GM23248 (cell line): Measurements from ENCODE around the gene SH3PXD2A. TPM values are rescaled to one million over a fixed set of nuclear protein-coding genes. Genes with fewer than 3 reads are reported as not detected.
A peak's percentile ranks its signal among the peaks of the same experiment; 100 is the strongest.

Experiments used
- DNase-seq: peaks from one replicate; pipeline ENCODE4 v3.0.0-alpha.2; 2015
- H2AFZ ChIP-seq: fragments of 200-600 bp; sonication (generic); 2 replicates; pipeline ENCODE4 v1.6.1; 2016; ENCODE audit warnings: antibody characterized with exemption
- H3F3A ChIP-seq: fragments of 200-600 bp; sonication (generic); 2 replicates; pipeline ENCODE4 v1.6.1; 2016; ENCODE audit warnings: mild to moderate bottlenecking, antibody characterized with exemption, mixed run types; ENCODE audit not compliant: insufficient read depth
- H3K27ac ChIP-seq: fragments of 200-600 bp; sonication (generic); 2 replicates; pipeline ENCODE4 v1.5.1; 2016; ENCODE audit warnings: mild to moderate bottlenecking
- H3K27me3 ChIP-seq: fragments of 200-600 bp; sonication (generic); replicated peaks from 2 replicates; pipeline ENCODE4 v1.6.1; 2016; ENCODE audit warnings: mild to moderate bottlenecking; ENCODE audit not compliant: insufficient read depth
- H3K36me3 ChIP-seq: fragments of 200-600 bp; sonication (generic); 2 replicates; pipeline ENCODE4 v1.6.1; 2016; ENCODE audit warnings: low read depth, mild to moderate bottlenecking
- H3K4me1 ChIP-seq: fragments of 200-600 bp; sonication (generic); 2 replicates; pipeline ENCODE4 v1.6.1; 2016; ENCODE audit warnings: mild to moderate bottlenecking; ENCODE audit not compliant: insufficient read depth
- H3K4me2 ChIP-seq: fragments of 200-600 bp; sonication (generic); one replicate; pipeline ENCODE4 v1.6.1; 2016; ENCODE audit warnings: mild to moderate bottlenecking; ENCODE audit not compliant: unreplicated experiment
- H3K4me3 ChIP-seq: fragments of 200-600 bp; sonication (generic); 2 replicates; pipeline ENCODE4 v1.5.1; 2016; ENCODE audit warnings: mild to moderate bottlenecking
- H3K79me2 ChIP-seq: fragments of 200-600 bp; sonication (generic); 2 replicates; pipeline ENCODE4 v1.6.1; 2016; ENCODE audit warnings: mild to moderate bottlenecking; ENCODE audit not compliant: insufficient read depth
- H3K9ac ChIP-seq: fragments of 200-600 bp; sonication (generic); 2 replicates; pipeline ENCODE4 v1.6.1; 2016; ENCODE audit warnings: mild to moderate bottlenecking
- H3K9me2 ChIP-seq: fragments of 200-600 bp; sonication (generic); 2 replicates; pipeline ENCODE4 v1.6.1; 2016; ENCODE audit warnings: mixed run types, mild to moderate bottlenecking, moderate library complexity; ENCODE audit not compliant: insufficient read depth
- H3K9me3 ChIP-seq: fragments of 200-600 bp; sonication (generic); one replicate; pipeline ENCODE4 v1.6.1; 2017; ENCODE audit warnings: low read depth
- H4K20me1 ChIP-seq: fragments of 200-600 bp; sonication (generic); 2 replicates; pipeline ENCODE4 v1.6.0; 2016; ENCODE audit not compliant: insufficient read depth
- EZH2 ChIP-seq: fragments of 200-600 bp; sonication (generic); IDR thresholded peaks from 2 replicates; pipeline ENCODE4 v1.6.1; 2018; ENCODE audit warnings: antibody characterized with exemption, mild to moderate bottlenecking; ENCODE audit not compliant: insufficient read depth, poor library complexity, severe bottlenecking
- EZH2phosphoT487 ChIP-seq: fragments of 200-600 bp; sonication (generic); IDR thresholded peaks from 2 replicates; pipeline ENCODE4 v1.6.1; 2018; ENCODE audit warnings: antibody characterized with exemption, moderate library complexity, mild to moderate bottlenecking, low read depth; ENCODE audit not compliant: insufficient read depth
- WGBS, 2 experiments: methylation state at CpG; one replicate each; pipeline ENCODE4 v1.1.6; 2015 to 2017; ENCODE audit warnings: low lambda C conversion rate in 2 of 2, low coverage in 1 of 2; ENCODE audit errors: missing lambda C conversion rate in 2 of 2; 5-methylcytosine and 5-hydroxymethylcytosine counted together
- in situ Hi-C: fragments of 300-500 bp; cut with MboI; formaldehyde crosslinking; loops from 2 replicates; pipeline ENCODE4 v1.15.0; 2020
- polyA plus RNA-seq: library from polyadenylated mRNA; unstranded; fragments of >200 nt; fragmentation: Nextera tagmentation; extraction: Ambion mirVana; gene quantifications from 2 replicates; pipeline ENCODE4 v1.2.1, GENCODE V29; 2016
- total RNA-seq: library from RNA; depleted of rRNA; stranded (reverse); fragments of >200 nt; shearing (Covaris generic); gene quantifications from 2 replicates; pipeline ENCODE4 v1.2.3, GENCODE V29; 2014

The SH3PXD2A gene
- total and polyA plus RNA-seq, 2 experiments from 2014 or later: 34.0 to 58.0 TPM

GRCh38 chr10:103680869-103681236 is 174.5 kb downstream of the SH3PXD2A start:
- Histone ChIP-seq H3K9me2 (no peaks in the 10 kb centered on the region), H3K27ac (peak overlapping the region; percentile 100), H3K4me3 (no peak overlapping the region), H3K4me2 (peak overlapping the region; percentile 0), H3F3A (peaks cover 32% of the 10 kb centered on the region), H4K20me1 (no peaks in the 10 kb centered on the region), H2AFZ (peak overlapping the region; percentile 11), H3K27me3 (no peaks in the 10 kb centered on the region), H3K9ac (peak overlapping the region; percentile 62), H3K36me3 (no peaks in the 10 kb centered on the region), H3K4me1 (peaks cover 54% of the 10 kb centered on the region), H3K79me2 (peaks cover 35% of the 10 kb centered on the region), H3K9me3 (no peaks in the 10 kb centered on the region)
- TF ChIP-seq EZH2 (no peak), EZH2phosphoT487 (no peak)
- 10 to 17% methylated on average over 6 of the region's 6 CpGs for WGBS, 2 experiments
- in situ Hi-C loops: loop anchor here (5.0 kb wide), 1 partner anchor 79 kb away; no protein-coding TSS in a partner anchor
- DNase-seq: peak; percentile 75

- H3K9ac ChIP-seq: peak overlapping the region; percentile 99; the same call in 1 of the 2 replicates
- no peak overlapping the region for H2AFZ ChIP-seq
- no peaks in the 10 kb centered on the region for H3K27me3 ChIP-seq
- H3F3A ChIP-seq: peaks cover 41% of the 10 kb centered on the region
- H3K4me2 ChIP-seq: no peak overlapping the region
- H3K79me2 ChIP-seq: peaks cover 40% of the 10 kb centered on the region
- TF ChIP-seq EZH2 (no peak), EZH2phosphoT487 (no peak)
- H3K4me1 ChIP-seq: peaks cover 56% of the 10 kb centered on the region
- peak overlapping the region; percentile 100 for H3K27ac ChIP-seq
- no peaks in the 10 kb centered on the region for H3K9me2 ChIP-seq
- in situ Hi-C loops: no loop called here
- H3K36me3 ChIP-seq: no peaks in the 10 kb centered on the region
- no peaks in the 10 kb centered on the region for H4K20me1 ChIP-seq
- 61 to 66% methylated on average over 4 of the region's 4 CpGs for WGBS, 2 experiments
- DNase-seq: no peak
- no peak overlapping the region for H3K4me3 ChIP-seq
- no peaks in the 10 kb centered on the region for H3K9me3 ChIP-seq
These were observed 176.1 kb downstream of the SH3PXD2A start for GRCh38 chr10:103679096-103679790.

- Histone ChIP-seq H3F3A (peaks cover 41% of the 10 kb centered on the region), H3K9me2 (no peaks in the 10 kb centered on the region), H3K4me2 (peak overlapping the region; percentile 89), H3K4me3 (peak overlapping the region; percentile 77), H3K4me1 (peaks cover 56% of the 10 kb centered on the region), H3K79me2 (peaks cover 44% of the 10 kb centered on the region), H3K9ac (peak overlapping the region; percentile 99), H2AFZ (no peak overlapping the region), H3K27ac (peak overlapping the region; percentile 100), H3K27me3 (no peaks in the 10 kb centered on the region), H4K20me1 (no peaks in the 10 kb centered on the region), H3K9me3 (no peaks in the 10 kb centered on the region), H3K36me3 (no peaks in the 10 kb centered on the region)
- DNase-seq: peak; percentile 99
- no peak for TF ChIP-seq EZH2
- in situ Hi-C loops: no loop called here
- 1 to 6% methylated on average over 12 of the region's 12 CpGs for WGBS, 2 experiments
These were observed 177.2 kb downstream of the SH3PXD2A start for GRCh38 chr10:103678178-103678526.

GRCh38 chr10:103677486-103678177 is 177.7 kb downstream of the SH3PXD2A start:
- peak overlapping the region; percentile 100 for H3K27ac ChIP-seq
- H3K36me3 ChIP-seq: no peaks in the 10 kb centered on the region
- H3F3A ChIP-seq: peaks cover 41% of the 10 kb centered on the region
- DNase-seq: no peak
- H4K20me1 ChIP-seq: no peaks in the 10 kb centered on the region
- H3K9me3 ChIP-seq: no peaks in the 10 kb centered on the region
- WGBS, 2 experiments: 6 to 7% methylated on average over 13 of the region's 13 CpGs
- H3K27me3 ChIP-seq: no peaks in the 10 kb centered on the region
- H3K9me2 ChIP-seq: no peaks in the 10 kb centered on the region
- H3K79me2 ChIP-seq: peaks cover 49% of the 10 kb centered on the region
- H3K4me1 ChIP-seq: peaks cover 55% of the 10 kb centered on the region
- TF ChIP-seq EZH2: no peak
- no peak for TF ChIP-seq EZH2phosphoT487
- in situ Hi-C loops: no loop called here
- no peak overlapping the region for H2AFZ ChIP-seq
- peak overlapping the region; percentile 99 for H3K9ac ChIP-seq
- H3K4me3 ChIP-seq: peak overlapping the region; percentile 77
- peak overlapping the region; percentile 89 for H3K4me2 ChIP-seq
